Dendritic cell treated with granulocyte-macrophage colony-stimulating factor and Interleukin-4, amounts not matched to agents 40 ng/mL and 50 ng/mL, for 4 days (primary cell): ENCODE results near the gene TRABD2A.
"Not testable (repeated sequence)": the region's sequence is repeated elsewhere in the genome, so short reads cannot be mapped to it uniquely, and the experiment has no call there.

Source experiments
- H3K27ac Mint-ChIP-seq: one replicate; pipeline ENCODE4 v1.8.0; 2022; ENCODE audit warnings: mild to moderate bottlenecking, mixed read lengths
- H3K27me3 Mint-ChIP-seq: one replicate; pipeline ENCODE4 v1.8.0; 2022; ENCODE audit warnings: mild to moderate bottlenecking, mixed read lengths
- H3K36me3 Mint-ChIP-seq: one replicate; pipeline ENCODE4 v1.8.0; 2022; ENCODE audit warnings: low read depth, mixed read lengths
- H3K4me1 Mint-ChIP-seq: one replicate; pipeline ENCODE4 v1.8.0; 2022; ENCODE audit warnings: low read depth, mixed read lengths
- H3K4me3 Mint-ChIP-seq: one replicate; pipeline ENCODE4 v1.8.0; 2022; ENCODE audit warnings: mild to moderate bottlenecking, moderate library complexity, mixed read lengths
- H3K9me3 Mint-ChIP-seq: one replicate; pipeline ENCODE4 v1.8.0; 2022; ENCODE audit warnings: mixed read lengths
- intact Hi-C: fragments of 100-400 bp; cut with micrococcal nuclease; formaldehyde crosslinking; loops from one replicate; pipeline ENCODE4 v1.15.0; 2022

Gene TRABD2A

DNA sequence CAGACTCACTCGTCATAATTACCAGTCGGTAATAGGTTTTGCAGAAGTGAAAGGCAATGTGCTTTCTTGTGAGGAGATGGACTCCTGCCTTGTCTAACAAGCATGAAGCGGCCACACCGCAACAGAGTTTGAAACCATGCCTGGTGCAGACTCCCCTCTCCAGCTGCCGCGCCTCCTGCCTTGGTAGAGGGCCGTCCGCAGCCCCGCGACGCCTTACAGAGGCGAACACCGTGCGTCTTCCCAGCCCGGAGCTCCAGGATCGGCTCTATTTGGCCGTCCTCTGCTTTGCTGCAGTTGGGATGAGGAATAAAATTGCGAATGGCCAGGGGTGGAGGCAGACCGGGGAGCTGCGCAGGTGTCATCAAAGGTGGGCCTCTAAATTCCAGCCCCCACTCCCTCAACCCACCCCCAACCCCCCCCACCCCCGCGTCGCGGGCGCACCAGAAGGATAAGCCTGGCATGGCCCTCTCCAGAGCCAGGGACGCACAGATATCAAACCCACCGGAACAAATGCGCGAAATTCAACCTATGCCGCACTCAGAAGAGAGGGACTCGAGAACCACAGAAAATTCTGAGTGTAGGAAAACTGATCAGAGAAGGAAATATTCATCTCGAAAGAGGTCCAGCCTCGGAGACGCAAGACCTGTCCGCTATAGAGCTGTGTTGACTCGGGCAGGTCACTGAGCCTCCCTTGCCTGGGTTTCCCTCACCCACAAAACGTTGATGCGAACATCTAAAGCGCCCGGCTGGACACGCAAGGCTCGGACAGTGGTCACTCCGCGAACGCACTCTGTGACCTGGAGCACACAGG is 1.1 kb downstream of the TRABD2A start:
- intact Hi-C loops: no loop called here
- peaks cover 9% of the 10 kb centered on the region for H3K36me3 Mint-ChIP-seq
- peaks cover 76% of the 10 kb centered on the region for H3K4me1 Mint-ChIP-seq
- H3K4me3 Mint-ChIP-seq: peak overlapping the region; percentile 85
- peak overlapping the region; percentile 88 for H3K27ac Mint-ChIP-seq
- H3K27me3 Mint-ChIP-seq: peaks cover 52% of the 10 kb centered on the region
- H3K9me3 Mint-ChIP-seq: no peaks in the 10 kb centered on the region

DNA sequence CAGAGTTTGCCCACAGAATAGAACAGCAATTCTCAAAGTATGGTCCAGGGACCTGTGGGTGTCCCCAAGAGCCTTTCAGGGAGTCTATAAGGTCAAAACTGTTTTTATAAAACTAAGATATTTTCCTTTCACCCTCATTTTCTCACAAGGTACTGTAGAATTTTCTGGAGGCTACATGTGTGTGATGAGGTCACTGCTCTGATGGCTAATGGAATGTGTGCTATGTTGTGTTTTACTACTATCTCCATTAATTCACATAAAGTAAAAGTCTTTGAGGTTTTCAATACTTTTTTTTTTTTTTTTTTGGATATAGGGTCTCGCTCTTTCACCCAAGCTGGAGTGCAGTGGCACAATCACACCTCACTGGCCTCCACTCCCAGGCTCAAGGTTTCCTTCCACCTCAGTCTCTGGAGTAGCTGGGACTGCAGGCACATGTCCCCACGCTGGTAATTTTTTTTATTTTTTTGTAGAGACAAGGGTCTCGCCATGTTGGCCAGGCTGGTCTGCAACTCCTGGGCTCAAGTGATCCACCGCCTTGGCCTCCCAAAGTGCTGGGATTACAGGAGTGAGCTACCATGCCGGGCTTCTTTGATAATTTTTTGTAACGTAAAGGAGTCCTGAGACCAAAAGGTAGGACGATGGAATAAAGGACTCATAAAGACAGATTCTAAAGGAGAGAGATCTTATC is 1.8 kb downstream of the TRABD2A start:
- no peaks in the 10 kb centered on the region for H3K9me3 Mint-ChIP-seq
- peak overlapping the region; percentile 85 for H3K4me3 Mint-ChIP-seq
- peaks cover 51% of the 10 kb centered on the region for H3K27me3 Mint-ChIP-seq
- peaks cover 9% of the 10 kb centered on the region for H3K36me3 Mint-ChIP-seq
- intact Hi-C loops: no loop called here
- peak overlapping the region; percentile 88 for H3K27ac Mint-ChIP-seq
- peaks cover 77% of the 10 kb centered on the region for H3K4me1 Mint-ChIP-seq

DNA sequence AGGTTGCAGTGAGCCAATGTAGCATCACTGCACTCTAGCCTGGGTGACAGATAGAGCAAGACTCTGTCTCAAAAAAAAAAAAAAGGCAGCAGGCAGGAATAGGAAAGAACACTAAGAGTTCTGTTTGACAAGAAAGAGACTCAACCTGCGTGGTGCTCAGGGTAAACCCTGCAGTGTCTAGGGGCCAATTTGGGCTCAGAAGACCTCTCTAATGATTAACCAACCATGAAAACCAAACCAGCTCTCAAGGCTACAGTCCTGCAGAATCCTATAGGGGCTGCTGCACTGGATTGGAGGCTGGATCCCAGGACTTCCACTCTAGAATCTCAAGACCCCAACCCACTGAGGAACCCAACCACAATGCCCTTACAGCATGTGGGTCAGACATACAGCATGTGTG is 2.4 kb downstream of the TRABD2A start:
- no peaks in the 10 kb centered on the region for H3K9me3 Mint-ChIP-seq
- intact Hi-C loops: no loop called here
- peaks cover 9% of the 10 kb centered on the region for H3K36me3 Mint-ChIP-seq
- H3K27me3 Mint-ChIP-seq: peaks cover 47% of the 10 kb centered on the region
- no peak overlapping the region for H3K4me3 Mint-ChIP-seq
- H3K4me1 Mint-ChIP-seq: peaks cover 76% of the 10 kb centered on the region
- no peak overlapping the region for H3K27ac Mint-ChIP-seq

DNA sequence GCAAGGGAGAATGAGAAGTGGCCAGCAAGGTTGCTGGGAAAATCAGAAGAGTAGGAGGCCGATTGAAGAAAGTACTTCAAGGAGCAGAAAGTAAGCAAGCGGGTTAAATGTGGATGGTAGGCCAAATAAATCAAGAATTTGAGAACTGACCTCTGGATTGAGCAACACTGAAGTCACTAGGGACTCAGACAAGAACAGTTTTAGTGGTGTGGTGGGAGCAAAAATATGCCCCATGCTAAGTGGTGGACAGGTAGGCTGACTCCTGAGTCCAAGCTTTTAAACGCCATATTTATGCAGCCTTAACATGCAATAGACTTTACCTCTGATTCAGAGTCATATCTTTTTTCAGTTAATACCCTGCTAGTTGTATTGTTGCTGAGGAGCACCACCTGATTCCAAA is 4.5 kb downstream of the TRABD2A start:
- peaks cover 57% of the 10 kb centered on the region for H3K4me1 Mint-ChIP-seq
- H3K27me3 Mint-ChIP-seq: peaks cover 36% of the 10 kb centered on the region
- H3K27ac Mint-ChIP-seq: peak overlapping the region; percentile 12
- intact Hi-C loops: no loop called here
- no peak overlapping the region for H3K4me3 Mint-ChIP-seq
- peaks cover 9% of the 10 kb centered on the region for H3K36me3 Mint-ChIP-seq
- no peaks in the 10 kb centered on the region for H3K9me3 Mint-ChIP-seq

DNA sequence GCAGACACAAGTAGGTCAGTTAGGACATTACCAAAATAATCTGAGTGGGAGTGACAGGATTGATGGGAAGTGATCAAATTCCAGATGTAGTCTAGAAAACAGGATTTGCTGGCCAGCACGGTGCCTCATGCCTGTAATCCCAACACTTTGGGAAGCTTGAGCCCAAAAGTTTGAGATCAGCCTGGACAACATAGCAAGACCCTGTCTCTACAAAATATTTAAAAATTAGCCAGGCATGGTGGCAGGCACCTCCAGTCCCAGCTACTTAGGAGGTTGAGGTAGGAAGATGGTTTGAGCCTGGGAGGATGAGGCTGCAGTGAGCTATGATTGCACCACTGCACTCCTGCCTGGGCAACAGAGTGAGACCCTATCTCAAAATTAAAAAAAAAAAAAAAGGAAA is 5.3 kb downstream of the TRABD2A start:
- H3K36me3 Mint-ChIP-seq, intact Hi-C loops, H3K4me3 Mint-ChIP-seq, H3K9me3 Mint-ChIP-seq: not testable (repeated sequence)
- Mint-ChIP-seq H3K4me1 (peaks cover 51% of the 10 kb centered on the region), H3K27ac (peak overlapping the region; percentile 12), H3K27me3 (peaks cover 30% of the 10 kb centered on the region)

DNA sequence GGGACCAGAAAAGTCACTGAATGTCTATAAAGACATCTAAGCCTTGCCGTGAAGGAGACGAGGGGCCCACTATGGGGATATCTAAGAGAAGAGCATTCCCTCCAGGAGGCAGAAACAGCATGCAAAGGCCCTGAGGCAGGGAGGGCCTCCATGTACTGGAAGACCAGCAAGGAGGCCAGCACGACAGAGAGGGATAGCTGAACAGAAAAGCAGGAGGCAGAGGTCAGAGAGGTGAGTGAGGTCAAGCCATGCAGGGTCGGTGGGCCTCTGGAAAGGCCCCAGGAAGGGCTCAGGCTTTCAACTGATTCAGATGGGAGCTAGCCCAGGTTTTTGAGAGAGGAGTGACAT is 5.7 kb downstream of the TRABD2A start:
- intact Hi-C loops: no loop called here
- Mint-ChIP-seq H3K36me3 (peaks cover 7% of the 10 kb centered on the region), H3K4me1 (peaks cover 46% of the 10 kb centered on the region), H3K4me3 (no peak overlapping the region), H3K27ac (peak overlapping the region; percentile 13), H3K27me3 (peaks cover 30% of the 10 kb centered on the region), H3K9me3 (no peaks in the 10 kb centered on the region)

DNA sequence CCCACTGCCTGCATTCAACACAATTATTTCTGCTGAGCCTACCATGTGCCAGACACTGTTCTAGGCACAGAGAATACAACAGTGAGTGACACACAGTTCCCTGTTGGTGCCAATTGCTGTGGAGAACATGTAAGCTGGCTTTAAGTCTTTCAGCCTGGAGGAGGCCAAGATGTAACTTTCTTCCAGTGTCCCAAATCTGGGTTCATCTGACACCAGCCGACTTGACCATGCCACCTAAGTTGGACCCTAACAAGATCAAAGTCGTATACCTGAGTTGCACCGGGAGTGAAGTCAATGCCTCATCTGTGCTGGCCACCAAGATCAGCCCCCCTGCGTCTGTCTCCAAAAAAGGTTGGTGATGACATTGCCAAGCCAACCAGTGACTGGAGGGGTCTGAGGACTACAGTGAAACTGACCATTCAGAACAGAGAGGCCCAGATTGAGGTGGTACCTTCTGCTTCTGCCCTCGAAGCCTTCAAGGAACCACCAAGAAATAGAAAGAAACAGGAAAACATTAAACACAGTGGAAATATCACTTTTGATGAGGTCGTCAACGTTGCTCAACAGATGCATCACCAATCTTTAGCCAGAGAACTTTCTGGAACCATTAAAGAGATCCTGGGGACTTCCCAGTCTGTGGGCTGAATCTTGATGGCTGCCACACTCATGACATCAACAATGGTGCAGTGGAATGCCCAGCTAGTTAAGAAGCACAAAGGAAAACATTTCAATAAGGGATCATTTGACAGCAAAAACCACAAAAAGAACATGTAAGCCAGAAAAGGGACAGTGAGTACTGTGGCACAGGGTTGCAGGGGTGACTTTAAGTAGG is 6.3 kb downstream of the TRABD2A start:
- intact Hi-C loops: no loop called here
- Mint-ChIP-seq H3K4me1 (peaks cover 40% of the 10 kb centered on the region), H3K4me3 (no peak overlapping the region), H3K36me3 (peaks cover 11% of the 10 kb centered on the region), H3K9me3 (no peaks in the 10 kb centered on the region), H3K27me3 (peaks cover 27% of the 10 kb centered on the region), H3K27ac (peak overlapping the region; percentile 13)

DNA sequence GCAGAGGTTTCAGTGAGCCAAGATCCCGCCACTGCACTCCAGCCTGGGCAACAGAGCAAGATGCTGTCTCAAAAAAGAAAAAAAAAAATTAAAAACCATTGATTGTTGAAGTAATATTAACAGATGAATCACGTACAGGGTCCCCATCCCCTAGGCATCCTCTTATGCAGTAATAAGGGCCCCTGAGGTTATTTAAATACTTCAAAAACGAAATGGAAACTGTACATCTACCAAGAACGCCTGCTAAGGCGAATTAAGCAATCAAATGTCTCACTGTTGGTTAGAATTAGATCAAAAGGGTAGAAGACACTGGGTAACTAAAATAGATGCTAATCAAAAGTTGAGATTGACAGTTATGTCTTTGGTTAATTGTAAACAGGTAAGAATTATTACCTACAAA is 7.5 kb downstream of the TRABD2A start:
- Mint-ChIP-seq H3K9me3 (no peaks in the 10 kb centered on the region), H3K4me3 (no peak overlapping the region), H3K4me1 (peaks cover 35% of the 10 kb centered on the region), H3K36me3 (peaks cover 12% of the 10 kb centered on the region), H3K27me3 (peaks cover 19% of the 10 kb centered on the region), H3K27ac (no peak overlapping the region)
- intact Hi-C loops: no loop called here

DNA sequence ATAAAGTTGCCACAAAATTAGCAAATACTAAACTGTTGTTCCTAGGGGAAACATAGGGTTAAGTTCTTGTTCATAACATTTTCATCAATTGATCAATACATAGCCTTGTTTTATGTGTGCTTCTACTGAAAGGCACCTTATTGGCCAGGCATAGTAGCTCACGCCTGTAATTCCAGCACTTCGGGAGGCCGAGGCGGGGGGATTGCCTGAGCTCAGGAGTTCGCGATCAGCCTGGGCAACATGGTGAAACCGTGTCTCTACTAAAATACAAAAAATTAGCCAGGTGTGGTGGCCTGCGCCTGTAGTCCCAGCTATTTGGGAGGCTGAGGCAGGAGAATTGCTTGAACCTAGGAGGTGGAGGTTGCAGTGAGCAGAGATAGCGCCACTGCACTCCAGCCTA is 8.2 kb downstream of the TRABD2A start:
- H3K9me3 Mint-ChIP-seq, intact Hi-C loops, H3K4me3 Mint-ChIP-seq, H3K27ac Mint-ChIP-seq: not testable (repeated sequence)
- peaks cover 12% of the 10 kb centered on the region for H3K36me3 Mint-ChIP-seq
- peaks cover 30% of the 10 kb centered on the region for H3K4me1 Mint-ChIP-seq
- peaks cover 12% of the 10 kb centered on the region for H3K27me3 Mint-ChIP-seq

DNA sequence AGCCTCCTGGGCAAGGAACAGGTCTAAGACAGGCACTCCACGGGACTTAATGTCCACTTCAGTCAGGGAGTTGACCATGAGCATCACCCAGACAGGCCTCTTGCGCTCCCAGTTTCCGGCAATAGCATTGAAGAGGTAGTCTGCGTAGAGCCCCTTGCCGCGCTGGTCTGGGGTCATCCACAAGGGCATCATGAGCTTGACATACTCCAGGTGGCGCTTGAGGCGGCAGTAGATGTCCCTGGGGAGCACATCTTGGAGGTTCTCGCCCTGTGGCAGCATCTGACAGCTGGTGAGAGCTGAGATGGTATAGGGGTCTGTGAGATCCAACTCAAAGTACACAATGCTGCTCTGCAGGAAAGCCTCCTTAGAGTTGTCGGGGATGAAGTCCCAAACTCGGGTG is 10.6 kb downstream of the TRABD2A start:
- Mint-ChIP-seq H3K9me3 (no peaks in the 10 kb centered on the region), H3K36me3 (peaks cover 12% of the 10 kb centered on the region), H3K4me3 (no peak overlapping the region), H3K27me3 (peaks cover 11% of the 10 kb centered on the region), H3K27ac (no peak overlapping the region), H3K4me1 (peaks cover 9% of the 10 kb centered on the region)
- intact Hi-C loops: no loop called here

DNA sequence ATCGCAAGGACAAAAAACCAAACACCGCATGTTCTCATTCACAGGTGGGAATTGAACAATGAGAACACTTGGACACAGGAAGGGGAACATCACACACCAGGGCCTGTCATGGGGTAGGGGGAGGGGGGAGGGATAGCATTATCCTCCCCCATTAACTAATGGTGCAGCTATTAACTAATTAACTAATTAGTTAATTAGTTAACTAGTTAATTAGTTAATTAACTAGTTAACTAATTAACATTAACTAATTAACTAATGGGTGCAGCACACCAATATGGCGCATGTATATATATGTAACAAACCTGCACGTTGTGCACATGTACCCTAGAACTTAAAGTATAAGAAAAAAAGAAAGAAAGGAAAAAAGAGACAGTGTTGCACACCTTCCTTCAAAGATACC is 12.6 kb downstream of the TRABD2A start:
- H3K4me3 Mint-ChIP-seq, H3K27me3 Mint-ChIP-seq, H3K4me1 Mint-ChIP-seq, H3K9me3 Mint-ChIP-seq, intact Hi-C loops, H3K27ac Mint-ChIP-seq: not testable (repeated sequence)
- peaks cover 12% of the 10 kb centered on the region for H3K36me3 Mint-ChIP-seq

DNA sequence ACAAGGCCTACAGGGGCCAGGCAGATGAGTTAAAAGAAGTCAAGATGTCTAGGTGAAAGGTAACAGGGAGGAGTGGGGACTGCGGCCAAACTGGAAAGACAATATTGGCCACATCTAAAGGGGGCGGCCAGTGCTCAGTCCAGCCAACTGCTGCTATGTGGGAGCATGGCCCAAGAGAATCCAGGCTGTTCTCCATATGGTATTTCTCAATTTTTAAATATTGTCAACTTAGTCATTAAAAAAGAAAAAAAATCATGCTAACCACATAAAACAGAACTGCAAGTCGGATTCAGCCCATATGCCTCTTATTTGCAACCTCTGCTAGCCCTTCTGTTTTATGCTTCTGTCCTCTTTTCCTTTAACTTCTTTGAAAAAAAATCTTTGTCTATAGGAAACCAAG is 14.8 kb downstream of the TRABD2A start:
- Mint-ChIP-seq H3K9me3 (no peaks in the 10 kb centered on the region), H3K4me3 (no peak overlapping the region), H3K36me3 (peaks cover 12% of the 10 kb centered on the region), H3K4me1 (no peaks in the 10 kb centered on the region), H3K27me3 (peaks cover 9% of the 10 kb centered on the region), H3K27ac (no peak overlapping the region)
- intact Hi-C loops: no loop called here

DNA sequence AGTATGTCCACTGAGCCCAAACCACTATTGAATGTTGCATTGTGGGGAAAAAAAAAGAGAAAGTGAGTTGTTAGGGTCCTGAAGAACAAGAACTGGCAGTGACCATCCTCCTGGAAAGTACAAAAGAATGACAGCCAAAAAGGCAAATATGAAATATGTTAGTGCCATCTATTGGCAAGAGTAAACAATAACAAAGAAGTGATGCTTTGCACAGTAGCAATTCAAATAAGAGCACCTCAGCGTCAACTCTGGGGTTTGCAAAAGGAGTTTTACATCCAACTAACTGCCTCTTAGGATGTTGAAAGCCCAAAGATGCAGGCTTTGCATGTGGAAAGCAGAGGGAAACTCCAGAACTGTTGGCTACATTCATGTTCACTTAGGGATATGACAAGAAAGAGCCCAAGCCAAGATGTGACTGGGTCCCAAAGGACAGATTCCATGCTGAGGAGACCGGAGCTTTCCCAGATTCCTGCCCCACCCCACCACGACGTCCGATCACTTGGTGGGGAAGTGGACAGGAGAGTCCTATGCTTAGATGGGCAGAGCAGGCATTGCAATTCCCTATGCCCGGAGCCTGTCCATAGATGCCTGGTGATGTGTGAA is 15.6 kb downstream of the TRABD2A start:
- peaks cover 7% of the 10 kb centered on the region for H3K36me3 Mint-ChIP-seq
- intact Hi-C loops: loop anchor here (1.0 kb wide), 2 partner anchors 62 to 370 kb away; no protein-coding TSS in a partner anchor
- peaks cover 6% of the 10 kb centered on the region for H3K27me3 Mint-ChIP-seq
- no peaks in the 10 kb centered on the region for H3K9me3 Mint-ChIP-seq
- H3K4me3 Mint-ChIP-seq: no peak overlapping the region
- no peak overlapping the region for H3K27ac Mint-ChIP-seq
- H3K4me1 Mint-ChIP-seq: no peaks in the 10 kb centered on the region

DNA sequence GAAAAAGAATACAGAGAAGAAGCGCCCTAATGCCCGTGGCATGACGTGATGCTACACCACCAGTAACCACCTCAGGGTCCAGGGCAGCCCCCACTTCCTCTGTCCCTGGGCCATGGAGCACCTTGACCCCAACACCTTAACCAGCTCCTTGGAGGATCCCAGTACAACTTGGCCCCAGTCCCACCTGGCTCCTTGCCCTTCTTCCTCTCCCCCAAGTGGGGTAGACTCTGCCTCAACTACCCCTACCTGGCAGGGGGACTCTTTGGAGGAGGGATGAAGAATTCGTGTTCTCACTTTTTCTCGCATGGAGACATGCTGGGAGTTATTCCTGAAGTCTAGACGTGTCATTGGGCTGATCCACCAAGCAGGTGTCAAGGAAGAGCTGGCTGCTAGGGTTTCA is 18.9 kb downstream of the TRABD2A start:
- intact Hi-C loops: no loop called here
- H3K27me3 Mint-ChIP-seq: peaks cover 4% of the 10 kb centered on the region
- peaks cover 22% of the 10 kb centered on the region for H3K4me1 Mint-ChIP-seq
- peak overlapping the region; percentile 2 for H3K27ac Mint-ChIP-seq
- H3K4me3 Mint-ChIP-seq: no peak overlapping the region
- no peaks in the 10 kb centered on the region for H3K9me3 Mint-ChIP-seq
- no peaks in the 10 kb centered on the region for H3K36me3 Mint-ChIP-seq
